Activated CD4-positive, alpha-beta T cell treated with anti-CD3 and anti-CD28 coated beads, Interleukin-2, amount 50 U/mL, for 4 hours (primary cell): ENCODE data around the gene TRIM46.
"Not testable (repeated sequence)": the region's sequence is repeated elsewhere in the genome, so short reads cannot be mapped to it uniquely, and the experiment has no call there.

Experiments
- DNase-seq, 2 experiments: peaks; one replicate each; pipeline ENCODE4 v3.0.0-alpha.2; 2020

The TRIM46 gene

GRCh38 chr1:155208541-155209311, 35.1 kb downstream of the TRIM46 start, which contains the start of gene MTX1:
Gene MTX1, plus strand, starts transcription at chr1:155208695. Its CDS starts 110 bp downstream, at chr1:155208805.
- DNase-seq: peak; percentile 82 to 83

GRCh38 chr1:155209312-155209721, 35.7 kb downstream of the TRIM46 start:
- no peak for DNase-seq

GRCh38 chr1:155210314-155211104, 36.9 kb downstream of the TRIM46 start:
- DNase-seq: no peak

- DNase-seq: not testable (repeated sequence)
Observed at GRCh38 chr1:155211381-155212050, 37.9 kb downstream of the TRIM46 start.

GRCh38 chr1:155212051-155212440, 38.4 kb downstream of the TRIM46 start:
- not testable (repeated sequence) for DNase-seq

- not testable (repeated sequence) for DNase-seq
Observed at GRCh38 chr1:155214702-155215101, 41.1 kb downstream of the TRIM46 start.

GRCh38 chr1:155218854-155219591, 45.4 kb downstream of the TRIM46 start:
- no peak for DNase-seq

- DNase-seq: no peak
Observed at GRCh38 chr1:155219592-155220031, 46.0 kb downstream of the TRIM46 start.

GRCh38 chr1:155220211-155220965, 46.7 kb downstream of the TRIM46 start:
- not testable (repeated sequence) for DNase-seq

GRCh38 chr1:155223047-155223446, 49.4 kb downstream of the TRIM46 start:
- no peak for DNase-seq

- DNase-seq: not testable (repeated sequence)
Observed at GRCh38 chr1:155225404-155225759, 51.7 kb downstream of the TRIM46 start.

- DNase-seq: peak; percentile 83 to 85
Observed at GRCh38 chr1:155226188-155226909, 52.7 kb downstream of the TRIM46 start.

GRCh38 chr1:155226910-155227260, 53.2 kb downstream of the TRIM46 start:
- DNase-seq: peak in 1 of 2 experiments; percentile 17

- peak; percentile 97 to 98 for DNase-seq
Observed at GRCh38 chr1:155227261-155228095, 53.8 kb downstream of the TRIM46 start.

GRCh38 chr1:155228096-155228427, 54.4 kb downstream of the TRIM46 start:
- DNase-seq: no peak

GRCh38 chr1:155231302-155231701, 57.7 kb downstream of the TRIM46 start:
- DNase-seq: not testable (repeated sequence)

- DNase-seq: not testable (repeated sequence)
Observed at GRCh38 chr1:155232001-155232978, 58.6 kb downstream of the TRIM46 start.

GRCh38 chr1:155233502-155233901, 59.9 kb downstream of the TRIM46 start:
- not testable (repeated sequence) for DNase-seq
